ENCODE results near the gene HOXB3. TPM values are rescaled to one million over a fixed set of nuclear protein-coding genes. Genes with fewer than 3 reads are reported as not detected.

HOXB3 gene
- total RNA-seq, 4 donors from 2014 or later = 10.8 to 34.9 (median 28.7) TPM

DNA sequence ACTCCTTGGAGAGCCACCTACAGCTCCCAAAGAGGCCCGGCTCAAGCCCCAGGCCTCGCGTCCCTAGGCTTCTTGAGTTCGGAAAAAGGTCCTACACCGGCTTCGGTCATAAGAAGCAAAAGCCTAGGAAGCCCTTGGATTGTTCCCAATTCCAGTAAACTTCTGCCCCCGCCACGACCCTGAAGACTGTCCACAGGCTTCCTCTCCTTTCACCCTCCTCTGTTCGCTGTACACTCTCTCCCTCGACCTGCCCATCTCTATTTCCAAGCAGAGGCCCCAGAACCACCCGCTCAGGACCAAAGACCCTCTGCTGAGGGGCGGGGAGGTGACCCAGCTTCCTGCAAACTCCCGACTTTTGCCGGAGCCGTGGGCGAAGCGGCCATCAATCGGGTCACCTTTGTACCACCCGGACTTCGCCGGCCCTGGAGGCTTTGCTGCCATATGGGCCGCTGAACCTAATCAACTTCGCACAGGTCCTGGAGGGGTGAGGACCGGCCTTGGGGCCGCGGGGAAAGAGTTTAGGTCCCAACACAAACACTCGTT, 47.9 kb downstream of the HOXB3 start:
- H3K36me3 ChIP-seq = no peaks in the 10 kb centered on the region
- no peaks in the 10 kb centered on the region for H3K9me3 ChIP-seq
- 3% methylated on average over 27 of the region's 27 CpGs for WGBS
- peak overlapping the region; percentile 79 to 89 (median 80) for H3K4me3 ChIP-seq
- DNase-seq (ENCODE audit: extremely low spot score) = no peak
- TF ChIP-seq, protein P1, sequence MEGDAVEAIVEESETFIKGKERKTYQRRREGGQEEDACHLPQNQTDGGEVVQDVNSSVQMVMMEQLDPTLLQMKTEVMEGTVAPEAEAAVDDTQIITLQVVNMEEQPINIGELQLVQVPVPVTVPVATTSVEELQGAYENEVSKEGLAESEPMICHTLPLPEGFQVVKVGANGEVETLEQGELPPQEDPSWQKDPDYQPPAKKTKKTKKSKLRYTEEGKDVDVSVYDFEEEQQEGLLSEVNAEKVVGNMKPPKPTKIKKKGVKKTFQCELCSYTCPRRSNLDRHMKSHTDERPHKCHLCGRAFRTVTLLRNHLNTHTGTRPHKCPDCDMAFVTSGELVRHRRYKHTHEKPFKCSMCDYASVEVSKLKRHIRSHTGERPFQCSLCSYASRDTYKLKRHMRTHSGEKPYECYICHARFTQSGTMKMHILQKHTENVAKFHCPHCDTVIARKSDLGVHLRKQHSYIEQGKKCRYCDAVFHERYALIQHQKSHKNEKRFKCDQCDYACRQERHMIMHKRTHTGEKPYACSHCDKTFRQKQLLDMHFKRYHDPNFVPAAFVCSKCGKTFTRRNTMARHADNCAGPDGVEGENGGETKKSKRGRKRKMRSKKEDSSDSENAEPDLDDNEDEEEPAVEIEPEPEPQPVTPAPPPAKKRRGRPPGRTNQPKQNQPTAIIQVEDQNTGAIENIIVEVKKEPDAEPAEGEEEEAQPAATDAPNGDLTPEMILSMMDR (IDR thresholded peaks at IDR 0.05) = no peak
- peak in 1 of 2 donors; percentile 11 for TF ChIP-seq POLR2AphosphoS5 (IDR thresholded peaks at IDR 0.05)
- peak overlapping the region; percentile 91 to 97 (median 96) for H3K27ac ChIP-seq (replicated peaks in 1 of 4)
- peaks cover 31 to 42% (median 40%) of the 10 kb centered on the region in 4 donors for H3K4me1 ChIP-seq
- intact Hi-C loops (cut with DNase I) = loop anchor here (2.0 kb wide), 1 partner anchor 35 kb away; no protein-coding TSS in a partner anchor
- H3K27me3 ChIP-seq = no peaks in the 10 kb centered on the region

DNA sequence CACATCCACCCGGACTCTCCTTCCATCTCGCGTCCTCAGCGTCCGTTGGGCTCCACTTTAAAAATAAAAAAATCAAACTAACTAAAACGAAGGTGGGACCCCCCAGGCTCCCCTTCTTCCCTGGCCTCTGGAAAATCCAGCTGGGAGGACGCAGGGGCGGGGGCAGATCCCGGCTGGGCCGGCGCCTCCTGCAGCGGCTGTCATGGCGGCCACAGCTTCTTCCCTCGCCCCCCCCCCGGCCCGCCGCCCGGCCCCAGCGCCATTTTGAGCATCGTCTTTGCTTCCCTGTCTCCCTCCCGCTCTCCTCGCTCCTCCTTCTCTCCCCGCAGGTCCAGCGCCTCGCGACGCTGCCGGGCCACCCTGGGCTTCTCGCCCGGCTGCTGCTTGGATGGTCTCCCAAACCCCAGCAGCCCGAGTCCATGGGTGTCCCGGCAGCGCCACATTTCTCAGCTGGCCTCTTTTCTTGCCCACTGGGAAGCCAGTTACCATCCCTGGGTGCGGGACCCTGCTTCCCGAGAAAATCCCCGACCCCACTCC, 48.4 kb downstream of the HOXB3 start:
- Histone ChIP-seq H3K27me3 (no peaks in the 10 kb centered on the region), H3K4me1 (peaks cover 26 to 37% (median 35%) of the 10 kb centered on the region in 4 donors), H3K9me3 (no peaks in the 10 kb centered on the region), H3K36me3 (no peaks in the 10 kb centered on the region), H3K4me3 (peak overlapping the region; percentile 79 to 89 (median 80)), H3K27ac (replicated peaks in 1 of 4) (peak overlapping the region; percentile 91 to 97 (median 96))
- peak; percentile 61 to 82 for TF ChIP-seq POLR2AphosphoS5 (IDR thresholded peaks at IDR 0.05)
- no peak for TF ChIP-seq EP300 (IDR thresholded peaks at IDR 0.05)
- intact Hi-C loops (cut with DNase I) = loop anchor here (2.0 kb wide), 2 partner anchors 35 to 49 kb away; no protein-coding TSS in a partner anchor
- WGBS = under 1% methylated on average over 11 of the region's 36 CpGs
- DNase-seq (ENCODE audit: extremely low spot score) = no peak

- no peaks in the 10 kb centered on the region for H3K9me3 ChIP-seq
- intact Hi-C loops (cut with DNase I) = loop anchor here (2.0 kb wide), 1 partner anchor 48 kb away; no protein-coding TSS in a partner anchor
- TF ChIP-seq POLR2AphosphoS5 (IDR thresholded peaks at IDR 0.05) (no peak), EP300 (IDR thresholded peaks at IDR 0.05) (no peak), POLR2A (IDR thresholded peaks at IDR 0.05; ENCODE audit: low read depth) (no peak)
- TF ChIP-seq, protein P1 (IDR thresholded peaks at IDR 0.05) = no peak
- peak overlapping the region; percentile 91 to 97 (median 96) for H3K27ac ChIP-seq (replicated peaks in 1 of 4)
- 9% methylated on average over 12 of the region's 12 CpGs for WGBS
- peak overlapping the region; percentile 79 to 89 (median 80) for H3K4me3 ChIP-seq
- peaks cover 23 to 31% (median 30%) of the 10 kb centered on the region in 4 donors for H3K4me1 ChIP-seq
- no peaks in the 10 kb centered on the region for H3K36me3 ChIP-seq
- DNase-seq (ENCODE audit: extremely low spot score) = no peak
- H3K27me3 ChIP-seq = no peaks in the 10 kb centered on the region
These were observed 48.9 kb downstream of the HOXB3 start for GRCh38 chr17:48541036-48541576.

DNA sequence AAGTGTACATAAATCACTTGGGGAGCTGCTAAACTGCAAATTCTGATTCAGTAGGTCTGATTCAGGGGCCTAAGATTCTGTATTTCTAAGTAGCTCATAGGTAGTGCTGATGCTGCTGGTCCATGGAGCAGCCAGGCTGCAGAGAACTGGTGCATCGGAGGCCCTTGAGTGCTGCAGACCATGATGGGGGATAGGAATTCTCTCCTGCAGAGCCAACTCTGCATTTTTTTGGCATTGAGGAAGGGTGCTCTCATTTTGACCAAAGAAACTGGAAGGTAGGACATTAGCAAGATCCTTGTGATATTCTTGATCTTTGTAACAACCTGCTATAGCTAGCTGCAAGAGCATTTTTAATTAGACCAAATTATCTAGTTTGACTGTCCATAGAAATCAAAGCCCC, 49.8 kb downstream of the HOXB3 start:
- intact Hi-C loops (cut with DNase I) = loop anchor here (2.0 kb wide), 1 partner anchor 47 kb away; no protein-coding TSS in a partner anchor
- Histone ChIP-seq H3K27ac (replicated peaks in 1 of 4) (peak overlapping the region; percentile 91 to 97 (median 96)), H3K27me3 (no peaks in the 10 kb centered on the region)

DNA sequence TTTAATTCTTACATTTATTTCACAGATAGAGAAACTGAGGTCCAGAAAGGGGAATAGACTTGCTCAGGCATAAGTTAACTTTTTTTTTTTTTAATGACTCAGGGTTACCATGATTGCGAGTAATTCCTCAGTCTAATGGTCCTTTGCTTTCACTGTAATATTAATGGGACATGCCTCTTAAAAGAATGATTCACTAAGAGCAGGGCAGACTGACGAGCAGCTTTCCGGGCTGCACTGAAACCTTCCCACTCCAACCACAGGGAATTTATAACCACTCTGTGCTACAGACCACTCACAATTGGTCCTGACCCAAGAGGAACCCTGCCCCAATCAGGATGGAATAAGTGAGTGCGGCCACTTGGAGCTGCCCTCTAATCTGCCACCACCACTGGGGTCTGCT, 50.9 kb downstream of the HOXB3 start:
- TF ChIP-seq EP300 (IDR thresholded peaks at IDR 0.05) (no peak), POLR2A (IDR thresholded peaks at IDR 0.05; ENCODE audit: low read depth) (no peak), POLR2AphosphoS5 (IDR thresholded peaks at IDR 0.05) (no peak)
- TF ChIP-seq, protein P1 (IDR thresholded peaks at IDR 0.05) = no peak
- intact Hi-C loops (cut with DNase I) = no loop called here
- peak overlapping the region in 2 of 4 donors; percentile 96 to 97 for H3K27ac ChIP-seq (replicated peaks in 1 of 4)

More for the DNA sequence above, 49.8 kb downstream of the HOXB3 start:
- Histone ChIP-seq H3K36me3 (no peaks in the 10 kb centered on the region), H3K4me3 (peak overlapping the region in 1 of 4 donors; percentile 80), H3K9me3 (no peaks in the 10 kb centered on the region), H3K4me1 (peaks cover 14 to 22% (median 21%) of the 10 kb centered on the region in 4 donors)
- no peak for DNase-seq (ENCODE audit: extremely low spot score)
- TF ChIP-seq, protein P1 (IDR thresholded peaks at IDR 0.05) = no peak
- TF ChIP-seq POLR2A (IDR thresholded peaks at IDR 0.05; ENCODE audit: low read depth) (no peak), POLR2AphosphoS5 (IDR thresholded peaks at IDR 0.05) (no peak), EP300 (IDR thresholded peaks at IDR 0.05) (no peak)
- WGBS = 67% methylated on average over 1 of the region's 1 CpG

More for the DNA sequence above, 50.9 kb downstream of the HOXB3 start:
- 83% methylated on average over 4 of the region's 4 CpGs for WGBS
- DNase-seq (ENCODE audit: extremely low spot score) = no peak
- Histone ChIP-seq H3K27me3 (no peaks in the 10 kb centered on the region), H3K4me3 (no peak overlapping the region), H3K9me3 (no peaks in the 10 kb centered on the region), H3K4me1 (peaks cover 8 to 16% (median 15%) of the 10 kb centered on the region in 4 donors), H3K36me3 (no peaks in the 10 kb centered on the region)
